Measurements from ENCODE around the gene MAGI2.

DNA sequence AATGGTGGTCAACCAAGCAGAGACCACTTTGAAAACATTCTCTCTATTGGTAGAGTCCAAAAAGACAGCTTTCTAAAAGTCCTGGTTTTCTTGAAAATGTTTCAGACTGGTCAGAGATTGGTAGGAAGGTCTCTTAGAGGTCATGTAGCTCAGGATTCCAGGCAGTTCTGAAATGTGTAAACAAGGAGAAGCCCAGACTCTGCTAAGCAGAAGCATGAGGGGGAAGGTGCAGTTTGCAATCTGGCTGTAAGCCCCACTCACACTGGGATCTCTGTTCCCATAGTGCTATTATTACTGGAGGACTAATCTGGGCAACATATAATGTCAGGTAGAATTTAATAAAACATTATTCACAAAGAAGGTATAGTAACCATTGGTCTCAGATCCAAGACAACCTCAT, 101.1 kb downstream of the MAGI2 start:
- TF ChIP-seq, protein P1, sequence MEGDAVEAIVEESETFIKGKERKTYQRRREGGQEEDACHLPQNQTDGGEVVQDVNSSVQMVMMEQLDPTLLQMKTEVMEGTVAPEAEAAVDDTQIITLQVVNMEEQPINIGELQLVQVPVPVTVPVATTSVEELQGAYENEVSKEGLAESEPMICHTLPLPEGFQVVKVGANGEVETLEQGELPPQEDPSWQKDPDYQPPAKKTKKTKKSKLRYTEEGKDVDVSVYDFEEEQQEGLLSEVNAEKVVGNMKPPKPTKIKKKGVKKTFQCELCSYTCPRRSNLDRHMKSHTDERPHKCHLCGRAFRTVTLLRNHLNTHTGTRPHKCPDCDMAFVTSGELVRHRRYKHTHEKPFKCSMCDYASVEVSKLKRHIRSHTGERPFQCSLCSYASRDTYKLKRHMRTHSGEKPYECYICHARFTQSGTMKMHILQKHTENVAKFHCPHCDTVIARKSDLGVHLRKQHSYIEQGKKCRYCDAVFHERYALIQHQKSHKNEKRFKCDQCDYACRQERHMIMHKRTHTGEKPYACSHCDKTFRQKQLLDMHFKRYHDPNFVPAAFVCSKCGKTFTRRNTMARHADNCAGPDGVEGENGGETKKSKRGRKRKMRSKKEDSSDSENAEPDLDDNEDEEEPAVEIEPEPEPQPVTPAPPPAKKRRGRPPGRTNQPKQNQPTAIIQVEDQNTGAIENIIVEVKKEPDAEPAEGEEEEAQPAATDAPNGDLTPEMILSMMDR (IDR thresholded peaks at IDR 0.05; ENCODE audit: insufficient read depth, low read length, poor library complexity, severe bottlenecking) = no peak
- no peak for TF ChIP-seq EZH2phosphoT487 (conservative IDR thresholded peaks at IDR 0.05; ENCODE audit: low read length)
